AG04449 (cell line): ENCODE data around the gene TEX30.

ENCODE experiments used
- CTCF ChIA-PET: fragments of 350-600 bp; formaldehyde crosslinking; extraction: SDS; loops from one replicate; lab custom pipeline; 2021; ENCODE audit warnings: antibody characterized with exemption; lab: Yijun Ruan, JAX
- POLR2A ChIA-PET: fragments of 400-600, 350-600 bp; formaldehyde crosslinking; extraction: SDS; loops from one replicate; lab custom pipeline; 2020; ENCODE audit warnings: antibody characterized with exemption, inconsistent platforms; lab: Yijun Ruan, JAX
- DNase-seq: peaks from one replicate; pipeline ENCODE4 v3.0.0-alpha.2; 2010; ENCODE audit warnings: low read depth, low spot score
- H3K4me3 ChIP-seq: 2 replicates; pipeline ENCODE4 v1.5.1; 2011; ENCODE audit warnings: low read depth, mild to moderate bottlenecking, control low read depth, low read length
- TF ChIP-seq, protein P1 (sequence below): IDR thresholded peaks from one replicate; pipeline ENCODE4 v1.5.1; 2011; ENCODE audit warnings: mild to moderate bottlenecking, moderate library complexity, low read length, control low read depth, inconsistent platforms; ENCODE audit not compliant: insufficient read depth; ENCODE audit errors: missing control alignments

The TEX30 gene

DNA sequence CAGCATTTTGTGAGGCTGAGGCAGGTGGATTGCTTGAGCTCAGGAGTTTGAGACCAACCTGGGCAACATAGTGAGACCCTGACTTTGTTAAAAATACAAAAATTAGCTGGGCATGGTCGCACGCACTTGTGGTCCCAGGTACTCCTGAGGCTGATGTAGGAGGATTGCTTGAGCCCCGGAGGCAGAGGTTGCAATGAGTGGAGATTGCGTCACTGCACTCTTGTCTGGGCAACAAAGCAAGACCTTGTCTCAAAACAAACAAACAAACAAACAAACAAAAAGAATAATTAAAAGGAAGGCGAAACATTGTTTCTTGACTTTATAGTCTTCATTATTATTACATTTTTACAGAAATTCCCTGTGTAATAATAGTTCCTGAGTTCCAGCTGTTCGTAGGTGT lies 41.2 kb upstream of the TEX30 start:
- TF ChIP-seq, protein P1, sequence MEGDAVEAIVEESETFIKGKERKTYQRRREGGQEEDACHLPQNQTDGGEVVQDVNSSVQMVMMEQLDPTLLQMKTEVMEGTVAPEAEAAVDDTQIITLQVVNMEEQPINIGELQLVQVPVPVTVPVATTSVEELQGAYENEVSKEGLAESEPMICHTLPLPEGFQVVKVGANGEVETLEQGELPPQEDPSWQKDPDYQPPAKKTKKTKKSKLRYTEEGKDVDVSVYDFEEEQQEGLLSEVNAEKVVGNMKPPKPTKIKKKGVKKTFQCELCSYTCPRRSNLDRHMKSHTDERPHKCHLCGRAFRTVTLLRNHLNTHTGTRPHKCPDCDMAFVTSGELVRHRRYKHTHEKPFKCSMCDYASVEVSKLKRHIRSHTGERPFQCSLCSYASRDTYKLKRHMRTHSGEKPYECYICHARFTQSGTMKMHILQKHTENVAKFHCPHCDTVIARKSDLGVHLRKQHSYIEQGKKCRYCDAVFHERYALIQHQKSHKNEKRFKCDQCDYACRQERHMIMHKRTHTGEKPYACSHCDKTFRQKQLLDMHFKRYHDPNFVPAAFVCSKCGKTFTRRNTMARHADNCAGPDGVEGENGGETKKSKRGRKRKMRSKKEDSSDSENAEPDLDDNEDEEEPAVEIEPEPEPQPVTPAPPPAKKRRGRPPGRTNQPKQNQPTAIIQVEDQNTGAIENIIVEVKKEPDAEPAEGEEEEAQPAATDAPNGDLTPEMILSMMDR: no peak
- ChIA-PET CTCF (interaction anchor here (1.2 to 8.1 kb wide), 4 partner anchors 9 to 56 kb away, joined by 3 to 61 read pairs (median 5); partner anchors contain the start of genes BIVM and POGLUT2), POLR2A (no interaction called here)
- no peak for DNase-seq
- H3K4me3 ChIP-seq: no peak overlapping the region

DNA sequence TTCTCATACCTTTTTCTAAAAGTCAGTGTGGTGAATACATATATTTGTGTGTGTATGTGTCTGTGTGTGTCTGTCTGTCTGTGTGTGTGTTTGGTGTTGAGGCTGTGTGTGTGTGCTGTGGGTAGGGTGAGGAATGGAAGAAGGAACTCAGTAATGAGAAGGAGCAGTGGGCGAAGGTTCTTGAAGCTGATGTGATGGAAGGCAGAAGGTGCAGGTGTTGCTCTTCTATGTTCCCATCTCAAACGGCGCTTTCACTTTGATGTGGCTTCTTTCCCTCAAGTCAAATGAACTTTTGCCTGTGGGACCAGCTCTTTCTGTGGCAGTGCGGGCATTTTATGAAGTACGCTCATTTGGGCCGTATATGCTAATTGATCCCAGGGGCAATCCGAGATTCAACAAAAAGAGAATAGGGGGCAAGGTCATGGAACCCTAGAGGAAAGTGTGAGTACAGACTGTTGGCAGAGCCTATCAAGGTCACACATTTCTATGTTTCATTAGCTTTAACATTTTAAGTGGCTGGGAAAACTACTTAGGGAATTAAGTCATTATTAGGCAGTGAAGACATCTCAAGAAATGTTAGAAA lies 40.5 kb upstream of the TEX30 start:
- POLR2A ChIA-PET: no interaction called here
- CTCF ChIA-PET: interaction anchor here (1.5 to 8.1 kb wide), 3 partner anchors 11 to 32 kb away, joined by 3 to 61 read pairs (median 5); partner anchors contain the start of genes BIVM, ERCC5 and POGLUT2
- no peak for DNase-seq
- TF ChIP-seq, protein P1: no peak
- no peak overlapping the region for H3K4me3 ChIP-seq

DNA sequence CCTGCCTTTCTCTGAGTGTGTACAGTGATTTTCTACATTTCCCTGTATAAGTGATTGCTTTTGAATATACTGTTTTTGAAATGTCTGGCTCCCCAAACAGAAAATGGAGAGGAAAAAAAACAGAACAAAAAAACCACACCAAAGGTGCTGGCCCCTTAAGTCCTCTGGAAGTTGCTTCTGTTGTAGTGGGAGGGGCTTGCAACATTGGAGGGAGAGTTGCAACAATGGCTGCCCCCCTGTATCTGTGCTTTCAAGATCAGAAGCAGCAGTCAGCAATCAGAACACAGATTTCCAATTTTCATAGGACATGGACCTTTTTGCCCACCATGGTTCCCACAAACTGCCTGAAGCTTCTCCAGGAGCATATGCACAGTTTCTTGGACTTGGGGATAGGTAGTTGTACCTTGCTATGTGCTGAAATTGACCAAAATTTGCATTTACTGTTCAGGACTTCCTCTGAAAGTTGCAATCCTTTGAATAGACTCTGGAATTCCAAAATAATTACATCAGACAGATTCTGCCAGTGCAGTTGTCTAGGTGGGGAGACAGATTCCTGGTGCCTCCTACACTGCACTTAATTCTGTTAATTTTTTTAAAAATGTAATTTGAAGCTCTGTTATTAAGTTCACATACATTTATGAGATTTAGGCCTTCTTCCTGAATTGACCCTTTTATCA lies 39.2 kb upstream of the TEX30 start:
- H3K4me3 ChIP-seq: no peak overlapping the region
- ChIA-PET CTCF (interaction anchor here (0.7 to 8.1 kb wide), 4 partner anchors 11 to 231 kb away, joined by 3 to 61 read pairs (median 4); partner anchors contain the start of genes BIVM, ERCC5 and POGLUT2), POLR2A (no interaction called here)
- DNase-seq: no peak
- TF ChIP-seq, protein P1: no peak

DNA sequence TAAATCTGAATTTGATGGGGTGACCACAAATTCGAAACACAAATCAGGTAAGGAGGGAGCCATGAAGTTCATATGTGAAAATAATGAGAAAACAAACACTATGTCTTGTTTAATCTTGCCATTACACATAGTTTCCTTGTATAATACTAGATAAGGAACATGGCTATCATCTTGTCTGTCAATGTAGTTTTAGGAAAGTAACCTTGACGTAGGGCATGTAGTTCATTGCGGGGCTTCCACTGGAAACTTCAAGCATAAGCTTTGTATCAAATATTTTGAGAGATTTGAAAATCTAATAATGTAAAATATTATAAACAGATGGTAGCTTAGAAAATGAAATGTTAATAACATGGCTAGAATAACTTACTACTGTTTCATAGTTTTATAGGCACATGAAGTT lies 34.1 kb upstream of the TEX30 start:
- CTCF ChIA-PET: interaction anchor here (0.7 kb wide), 1 partner anchor 83 kb away, joined by 3 read pairs; no protein-coding TSS in a partner anchor
- H3K4me3 ChIP-seq: no peak overlapping the region
- DNase-seq: no peak
- TF ChIP-seq, protein P1: no peak
- POLR2A ChIA-PET: no interaction called here

DNA sequence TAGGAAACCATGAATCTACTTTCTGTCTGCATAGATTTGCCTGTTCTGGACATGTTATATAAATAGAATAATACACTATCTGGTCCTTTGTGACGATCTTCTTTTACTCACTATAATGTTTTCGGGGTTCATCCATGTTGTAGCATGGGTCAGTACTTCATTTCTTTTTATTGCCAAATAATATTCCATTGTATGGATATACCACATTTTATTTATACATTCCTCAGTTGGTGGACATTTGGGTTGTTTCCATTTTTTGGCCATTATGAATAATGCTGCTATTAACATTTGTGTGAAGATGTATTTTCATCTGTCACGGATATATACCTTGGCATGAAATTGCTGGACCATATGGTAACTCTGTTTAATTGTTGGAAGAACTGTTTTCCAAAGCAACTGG lies 32.1 kb upstream of the TEX30 start:
- TF ChIP-seq, protein P1: no peak
- POLR2A ChIA-PET: no interaction called here
- H3K4me3 ChIP-seq: no peak overlapping the region
- no peak for DNase-seq
- CTCF ChIA-PET: no interaction called here

DNA sequence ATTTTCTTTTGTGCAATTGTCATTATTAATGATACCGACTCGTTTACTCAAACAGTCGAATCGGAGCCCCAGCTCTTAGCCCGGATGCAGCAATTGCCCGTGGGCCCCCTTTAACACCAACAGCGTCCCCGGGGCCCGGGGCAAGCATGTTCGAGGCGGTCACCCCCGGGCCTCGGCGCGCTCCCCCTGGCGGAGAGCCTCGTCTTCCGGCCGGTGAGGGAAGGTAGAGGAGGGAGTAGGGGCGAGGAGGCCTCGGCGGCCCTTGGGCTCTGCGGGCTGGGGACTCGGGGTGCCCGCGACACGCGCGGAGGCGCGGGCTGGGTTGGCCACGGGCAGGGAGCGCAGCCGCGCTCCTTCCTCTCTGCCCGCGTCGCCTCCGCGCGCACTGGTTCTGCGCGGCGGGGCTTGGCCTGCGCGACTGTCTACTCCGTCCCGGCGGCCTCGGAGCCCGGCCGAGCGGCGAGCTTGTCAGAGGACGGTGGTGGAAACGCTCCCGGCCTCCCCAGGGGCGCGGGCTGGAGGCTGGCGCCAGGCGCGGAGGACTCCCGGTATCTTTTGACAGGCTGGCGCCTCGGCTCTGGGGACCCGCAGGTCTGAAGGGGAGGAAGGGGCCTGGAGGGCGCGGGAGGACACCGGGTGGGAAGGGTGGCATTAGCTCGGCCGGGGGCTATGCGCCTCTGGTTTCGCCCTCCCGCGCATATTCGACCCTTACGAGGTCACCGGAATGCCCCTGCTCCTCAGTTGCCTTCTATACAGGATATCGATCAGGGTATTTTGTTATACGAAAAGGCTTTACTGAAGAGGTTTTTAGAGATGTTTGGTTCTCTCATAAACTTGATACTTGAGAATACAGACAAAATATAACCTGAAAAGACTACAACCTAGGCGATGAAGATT lies 26.8 kb upstream of the TEX30 start:
- TF ChIP-seq, protein P1: peak; percentile 94
- DNase-seq: no peak
- H3K4me3 ChIP-seq: peak overlapping the region; percentile 89
- POLR2A ChIA-PET: interaction anchor here (0.5 to 1.7 kb wide), 2 partner anchors 26 kb away, joined by 3 to 5 read pairs; no protein-coding TSS in a partner anchor
- CTCF ChIA-PET: interaction anchor here (0.7 to 6.2 kb wide), 29 partner anchors 8 to 220 kb away, joined by 3 to 61 read pairs (median 5); partner anchors contain the start of genes ERCC5 and TEX30
